GM19351 (cell line): ENCODE measurements around the gene SMPX.

Experiments
- ATAC-seq: cut with Tn5 transposase; IDR thresholded peaks from one replicate; pipeline ENCODE4 v1.9.1; 2021; ENCODE audit warnings: mild to moderate bottlenecking, moderate library complexity; ENCODE audit not compliant: unreplicated experiment

Gene SMPX

GRCh38 chrX:21744721-21745120, 13.2 kb downstream of the SMPX start:
- no peak for ATAC-seq

DNA sequence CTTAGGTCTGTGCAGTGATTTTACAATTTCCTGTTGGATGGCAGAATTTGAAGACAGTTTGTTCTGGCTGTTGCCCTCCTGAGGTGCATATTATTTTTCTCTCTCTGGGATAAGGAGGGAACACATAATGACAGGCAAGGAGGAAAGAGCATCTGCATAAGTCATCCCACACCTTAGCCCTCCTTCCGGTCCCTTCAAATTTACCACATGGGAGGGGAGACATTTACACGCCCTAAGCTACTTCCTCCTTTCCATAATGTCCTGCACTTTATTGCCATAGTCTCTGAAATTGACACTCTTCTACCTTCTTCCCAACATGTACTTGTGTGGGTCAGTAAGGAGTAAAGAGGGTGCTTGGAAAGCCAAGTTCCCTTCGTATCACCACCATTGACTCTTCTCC, 13.9 kb downstream of the SMPX start:
- ATAC-seq: no peak

DNA sequence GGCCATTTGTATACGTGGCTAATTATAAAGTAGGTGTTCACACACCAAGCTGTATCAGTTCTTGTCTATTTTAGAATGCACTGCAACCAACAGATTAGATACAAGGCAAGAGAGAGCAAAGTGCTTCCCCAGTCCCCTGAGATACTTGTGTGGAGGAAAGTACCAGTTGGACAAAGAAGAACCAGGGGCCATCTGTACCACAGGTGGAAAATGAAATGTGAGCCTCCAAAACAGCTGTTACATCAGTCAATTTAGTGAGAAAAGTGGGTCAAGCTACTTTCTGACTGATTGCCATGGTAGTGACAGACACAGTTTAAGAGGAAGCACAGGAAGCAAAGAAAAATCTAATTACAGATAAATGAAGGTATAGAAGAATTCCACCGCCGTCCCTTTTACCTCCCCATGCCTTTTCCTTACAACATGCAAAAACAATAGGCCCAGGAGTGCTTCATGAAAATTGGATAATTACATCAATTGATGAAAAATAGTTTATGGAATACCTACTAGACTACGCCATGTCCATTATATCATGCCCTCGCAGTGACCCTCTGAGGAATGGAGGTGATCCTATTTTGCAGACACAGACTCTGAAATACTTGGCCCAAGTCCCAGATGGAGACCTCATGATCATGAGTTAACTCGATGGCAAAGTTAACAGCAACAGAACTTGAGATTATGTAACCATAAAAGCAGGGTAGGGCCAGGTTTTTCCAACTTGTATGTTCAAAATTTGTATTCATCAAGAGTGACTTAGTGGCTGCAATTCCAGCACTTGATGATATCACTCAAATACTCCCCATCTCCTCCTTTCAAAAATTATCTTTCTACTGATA, 15.8 kb downstream of the SMPX start:
- no peak for ATAC-seq

DNA sequence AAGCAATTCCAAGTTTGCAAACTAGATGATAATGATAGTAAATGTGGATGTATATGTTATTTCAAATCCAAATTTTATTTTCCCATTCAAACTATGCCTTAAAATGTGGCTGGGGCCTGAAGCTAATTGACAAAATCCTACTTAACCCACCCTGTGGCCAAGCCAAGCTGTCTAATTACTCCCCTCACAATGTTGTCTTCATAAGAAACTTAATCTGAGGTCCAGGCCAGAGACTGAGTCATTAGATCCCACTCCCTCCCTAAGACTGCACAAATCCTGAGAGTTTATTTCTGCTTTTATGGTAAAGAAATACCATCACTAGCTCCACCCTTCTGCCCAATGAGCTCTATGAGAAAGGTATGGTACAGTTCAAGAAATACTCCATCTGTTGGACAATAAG, 16.6 kb downstream of the SMPX start:
- ATAC-seq: no peak

DNA sequence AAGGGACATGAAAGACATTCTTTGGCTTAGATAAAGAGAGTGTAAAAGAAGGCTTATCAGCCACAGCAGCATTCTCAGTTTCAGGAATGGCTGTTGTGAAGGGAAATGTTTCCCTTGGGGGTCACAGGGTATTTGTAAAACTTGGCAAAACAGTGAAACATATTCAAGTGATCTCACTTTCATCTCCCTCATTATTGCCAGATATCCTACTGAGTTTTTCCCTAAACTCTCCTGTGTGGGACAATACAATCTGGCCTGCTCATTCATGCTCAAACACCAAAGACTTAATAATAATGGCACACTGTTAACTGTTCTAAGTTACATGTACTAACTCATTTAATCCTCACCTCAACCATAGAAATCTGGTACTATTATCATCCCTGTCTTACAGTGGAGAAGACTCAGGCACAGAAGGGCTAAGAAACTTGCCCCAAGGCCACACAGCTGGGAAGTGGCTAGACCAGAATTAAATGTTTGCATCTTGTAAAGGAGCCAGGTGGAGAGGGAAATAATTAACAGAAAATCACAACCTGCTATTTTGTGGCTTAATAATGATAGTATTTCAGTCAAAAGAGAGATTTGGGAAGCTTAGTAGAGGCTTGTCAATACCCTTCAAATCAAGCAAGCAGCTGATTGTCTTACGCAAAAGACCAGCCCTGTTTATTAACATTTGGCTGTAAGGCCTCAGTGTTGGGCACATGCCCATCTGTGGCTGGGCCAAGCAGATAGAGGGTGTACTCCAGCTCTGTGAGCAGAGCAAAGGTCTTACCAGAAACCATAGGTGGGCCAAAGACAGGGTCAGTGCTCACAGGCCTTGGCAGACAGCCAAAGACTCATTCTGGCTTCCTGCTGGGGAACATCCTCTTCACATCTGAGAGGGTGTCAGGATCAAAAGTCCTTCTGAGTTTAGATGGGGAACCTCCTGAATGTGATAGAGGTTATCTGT, 17.3 kb downstream of the SMPX start:
- no peak for ATAC-seq

DNA sequence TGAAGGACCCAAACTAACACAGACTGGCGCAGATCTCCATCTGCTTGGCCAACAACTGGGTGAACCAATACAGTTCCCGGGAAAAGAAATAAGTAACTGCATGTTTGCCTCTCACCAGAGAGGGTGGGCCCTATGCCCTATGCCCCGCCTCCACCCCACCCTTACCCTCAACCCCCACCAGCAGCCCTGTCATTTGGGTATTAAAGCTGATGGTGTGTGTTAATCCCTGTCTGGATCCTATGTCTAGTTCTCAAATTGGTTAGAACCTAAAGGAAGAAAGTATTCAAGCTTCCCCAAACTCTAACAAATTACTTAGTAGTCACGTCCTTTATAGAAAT, 19.0 kb downstream of the SMPX start:
- ATAC-seq: no peak

GRCh38 chrX:21738210-21738949, 19.5 kb downstream of the SMPX start:
- no peak for ATAC-seq

DNA sequence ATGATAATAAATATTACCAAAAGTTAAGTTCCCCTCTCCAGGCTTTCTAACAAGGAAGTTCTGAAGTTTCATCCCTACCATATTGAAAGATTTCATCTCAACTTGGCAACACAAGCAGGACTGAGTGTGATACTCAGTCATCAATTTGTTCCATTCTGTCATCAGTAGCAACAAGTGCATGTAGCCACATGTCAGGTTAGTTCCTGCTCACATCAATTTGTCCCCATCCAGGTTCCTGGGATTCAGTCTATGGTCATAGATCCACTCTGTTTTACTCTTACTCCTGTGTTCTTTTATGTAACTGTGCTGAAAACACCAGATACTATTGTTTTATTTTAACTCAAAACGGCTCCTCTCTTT, 22.2 kb downstream of the SMPX start:
- no peak for ATAC-seq

GRCh38 chrX:21735038-21735767, 22.7 kb downstream of the SMPX start:
- ATAC-seq: no peak

GRCh38 chrX:21734175-21734574, 23.7 kb downstream of the SMPX start:
- ATAC-seq: no peak

- no peak for ATAC-seq
These were observed 24.2 kb downstream of the SMPX start for GRCh38 chrX:21733705-21734104.

- no peak for ATAC-seq
These were observed 27.9 kb downstream of the SMPX start for GRCh38 chrX:21730026-21730425.

GRCh38 chrX:21728276-21728968, 29.5 kb downstream of the SMPX start:
- ATAC-seq: no peak

- ATAC-seq: no peak
These were observed 32.0 kb downstream of the SMPX start for GRCh38 chrX:21725916-21726315.

DNA sequence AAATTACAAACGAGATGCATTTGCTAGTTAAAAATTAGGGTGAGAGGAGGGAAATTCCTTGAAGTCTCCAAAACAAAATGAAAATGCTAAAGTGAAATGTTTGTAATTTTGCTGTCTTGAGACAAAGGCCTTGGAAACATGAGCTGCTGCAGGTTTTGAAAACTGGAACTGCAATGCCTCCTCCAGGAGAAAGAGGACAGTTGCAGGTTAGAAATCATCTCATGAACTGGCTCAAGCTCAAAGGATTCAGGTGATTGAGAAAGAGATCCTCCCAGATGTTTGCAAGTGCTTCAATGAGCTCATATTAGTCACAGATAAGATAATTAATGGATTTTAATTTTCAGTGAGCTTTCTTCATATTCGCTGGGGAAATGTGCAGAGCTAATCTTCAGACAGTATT, 32.4 kb downstream of the SMPX start:
- ATAC-seq: no peak

GRCh38 chrX:21723814-21724213, 34.1 kb downstream of the SMPX start:
- ATAC-seq: no peak

GRCh38 chrX:21723084-21723483, 34.8 kb downstream of the SMPX start:
- no peak for ATAC-seq

DNA sequence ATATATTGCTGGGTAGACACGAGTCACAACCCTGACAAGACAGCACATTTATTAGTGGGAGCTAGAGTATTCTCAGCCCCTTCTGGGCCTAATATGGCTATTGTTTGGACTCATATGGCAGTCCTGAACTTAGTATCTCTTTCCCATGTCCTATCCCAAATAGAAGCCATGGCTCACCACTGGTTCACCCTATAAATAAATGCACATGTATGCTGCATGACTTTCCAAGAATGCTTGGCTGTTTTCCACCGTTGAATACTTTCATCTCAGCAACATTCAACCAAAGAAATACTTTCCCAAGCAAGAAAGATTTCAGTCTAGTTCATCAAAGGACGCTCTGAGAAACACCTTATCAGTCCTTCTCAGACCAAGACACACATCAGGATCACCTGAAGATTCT, 36.7 kb downstream of the SMPX start:
- ATAC-seq: no peak

GRCh38 chrX:21718575-21718974, 39.3 kb downstream of the SMPX start:
- ATAC-seq: no peak

DNA sequence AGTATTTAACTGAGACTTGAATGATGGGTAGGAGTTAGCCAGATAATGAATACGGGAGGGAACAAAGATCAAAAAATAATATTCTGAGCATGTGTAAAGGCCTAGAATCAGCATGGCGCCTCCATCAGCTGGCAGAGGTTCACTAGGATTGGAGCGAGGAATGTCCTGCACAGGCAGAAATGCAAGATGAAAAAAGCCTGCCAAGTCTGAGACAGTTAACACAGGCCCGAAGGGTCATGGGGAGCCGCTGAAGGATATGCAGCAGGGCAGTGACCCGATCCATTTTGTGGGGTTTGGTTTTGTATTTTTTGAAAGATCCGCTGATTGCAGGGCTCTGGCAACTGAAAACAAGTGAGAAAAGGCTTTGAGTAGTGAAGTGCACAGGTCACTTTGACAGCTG, 40.1 kb downstream of the SMPX start:
- ATAC-seq: no peak
